ENCODE measurements around the gene ASS1.

DNA sequence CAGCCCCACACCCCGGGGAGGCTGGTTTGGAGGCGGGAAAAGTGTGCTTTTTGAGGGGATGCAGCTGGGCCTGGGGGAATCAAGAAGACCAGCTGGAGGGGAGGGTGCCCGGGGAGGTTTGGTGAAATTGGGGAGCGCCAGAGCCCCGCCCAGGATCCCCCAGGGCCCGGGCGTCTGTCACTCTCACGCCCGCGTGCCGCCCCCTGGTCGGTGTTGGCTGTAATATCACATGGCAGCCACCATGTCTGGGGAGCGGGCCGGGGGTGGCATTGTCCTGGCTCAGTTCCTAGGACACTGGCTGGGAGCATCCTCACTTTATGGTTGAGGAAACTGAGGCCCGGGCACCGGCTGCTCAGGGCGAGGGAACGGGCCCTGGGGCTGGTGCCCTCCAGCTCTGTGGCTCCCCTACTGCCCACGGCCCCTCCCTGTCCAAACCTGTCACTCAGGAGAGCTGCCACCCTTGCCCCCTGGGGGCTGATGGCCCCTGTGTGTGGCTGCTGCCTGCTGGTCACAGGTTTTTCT, 27.5 kb downstream of the ASS1 start:
- TF ChIP-seq, protein P1, sequence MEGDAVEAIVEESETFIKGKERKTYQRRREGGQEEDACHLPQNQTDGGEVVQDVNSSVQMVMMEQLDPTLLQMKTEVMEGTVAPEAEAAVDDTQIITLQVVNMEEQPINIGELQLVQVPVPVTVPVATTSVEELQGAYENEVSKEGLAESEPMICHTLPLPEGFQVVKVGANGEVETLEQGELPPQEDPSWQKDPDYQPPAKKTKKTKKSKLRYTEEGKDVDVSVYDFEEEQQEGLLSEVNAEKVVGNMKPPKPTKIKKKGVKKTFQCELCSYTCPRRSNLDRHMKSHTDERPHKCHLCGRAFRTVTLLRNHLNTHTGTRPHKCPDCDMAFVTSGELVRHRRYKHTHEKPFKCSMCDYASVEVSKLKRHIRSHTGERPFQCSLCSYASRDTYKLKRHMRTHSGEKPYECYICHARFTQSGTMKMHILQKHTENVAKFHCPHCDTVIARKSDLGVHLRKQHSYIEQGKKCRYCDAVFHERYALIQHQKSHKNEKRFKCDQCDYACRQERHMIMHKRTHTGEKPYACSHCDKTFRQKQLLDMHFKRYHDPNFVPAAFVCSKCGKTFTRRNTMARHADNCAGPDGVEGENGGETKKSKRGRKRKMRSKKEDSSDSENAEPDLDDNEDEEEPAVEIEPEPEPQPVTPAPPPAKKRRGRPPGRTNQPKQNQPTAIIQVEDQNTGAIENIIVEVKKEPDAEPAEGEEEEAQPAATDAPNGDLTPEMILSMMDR (IDR thresholded peaks at IDR 0.05), result peak; percentile 4
- no peak for TF ChIP-seq EZH2 (IDR thresholded peaks at IDR 0.05)
- TF ChIP-seq EZH2phosphoT487 (IDR thresholded peaks at IDR 0.05), result no peak

Data from neural progenitor cell (in vitro differentiated cells).